GM19467 (cell line): Measurements from ENCODE around the gene DCAF12.
A peak's percentile ranks its signal among the peaks of the same experiment; 100 is the strongest.
"Not testable (repeated sequence)": the region's sequence is repeated elsewhere in the genome, so short reads cannot be mapped to it uniquely, and the experiment has no call there.

Source experiments
- ATAC-seq: cut with Tn5 transposase; IDR thresholded peaks from one replicate; pipeline ENCODE4 v1.9.1; 2021; ENCODE audit warnings: mild to moderate bottlenecking, moderate library complexity; ENCODE audit not compliant: unreplicated experiment

Gene DCAF12

DNA sequence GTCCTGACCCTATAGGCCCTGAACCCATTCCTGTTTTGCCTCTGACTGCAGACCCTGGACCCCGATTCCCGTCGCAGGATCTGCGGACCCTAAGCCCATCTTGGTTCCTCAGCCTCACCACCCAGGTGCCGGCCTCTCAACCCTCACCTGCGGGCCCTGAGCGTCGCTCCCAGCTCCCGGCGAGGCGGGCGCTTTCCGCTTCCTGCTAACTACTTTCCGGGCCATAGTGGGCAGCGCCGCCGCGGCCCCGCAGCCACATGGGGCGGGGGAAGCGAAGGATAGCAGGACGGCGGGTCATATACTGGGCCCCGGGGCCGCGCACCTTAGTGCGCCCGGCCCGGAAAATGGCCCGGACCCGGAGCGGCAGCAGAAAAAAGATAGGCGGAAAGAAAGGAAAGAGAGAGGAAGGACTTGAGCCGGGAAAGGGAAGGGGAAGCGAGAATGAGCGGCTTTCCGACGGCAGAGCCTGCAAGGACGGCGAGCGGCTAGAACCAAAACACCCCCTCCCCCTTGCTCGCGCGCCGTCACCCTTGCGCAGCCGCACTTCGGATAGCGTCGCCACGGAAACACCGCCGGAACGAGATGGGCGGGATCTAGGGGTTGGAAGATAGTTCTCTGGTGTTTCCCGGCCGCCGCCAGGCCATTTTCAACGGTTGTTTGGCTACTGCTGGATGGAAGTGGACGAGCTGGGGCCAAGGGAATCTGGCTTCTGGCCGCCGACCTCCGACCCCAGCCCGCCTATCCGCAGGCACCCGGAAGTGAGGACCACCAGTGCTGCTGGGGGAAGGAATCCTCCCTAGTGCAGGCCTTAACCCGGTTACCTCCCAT, at the start of gene DCAF12:
Gene DCAF12, minus strand, starts transcription at position 492 of the 828 bp plus-strand sequence. Its CDS starts 267 bp downstream, at position 225.
- peak; percentile 69 for ATAC-seq

DNA sequence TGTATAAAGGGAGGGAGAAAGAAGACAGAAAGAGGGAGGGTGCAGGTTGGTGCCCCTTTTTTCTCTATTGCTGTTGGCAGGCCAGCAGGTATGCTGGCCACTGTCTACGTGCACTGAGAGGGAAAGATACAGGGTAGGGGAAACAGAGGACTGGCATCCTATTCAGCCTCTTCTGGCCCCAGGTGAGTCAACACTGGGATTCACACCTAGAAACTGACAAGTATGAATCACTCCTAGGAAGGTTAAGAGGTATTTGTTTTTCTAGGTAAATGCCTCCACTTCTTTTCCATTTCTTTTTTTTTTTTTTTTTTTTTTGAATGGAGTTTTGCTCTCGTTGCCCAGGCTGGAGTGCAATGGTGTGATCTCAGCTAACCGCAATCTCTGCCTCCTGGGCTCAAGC, 49.6 kb upstream of the DCAF12 start:
- no peak for ATAC-seq

DNA sequence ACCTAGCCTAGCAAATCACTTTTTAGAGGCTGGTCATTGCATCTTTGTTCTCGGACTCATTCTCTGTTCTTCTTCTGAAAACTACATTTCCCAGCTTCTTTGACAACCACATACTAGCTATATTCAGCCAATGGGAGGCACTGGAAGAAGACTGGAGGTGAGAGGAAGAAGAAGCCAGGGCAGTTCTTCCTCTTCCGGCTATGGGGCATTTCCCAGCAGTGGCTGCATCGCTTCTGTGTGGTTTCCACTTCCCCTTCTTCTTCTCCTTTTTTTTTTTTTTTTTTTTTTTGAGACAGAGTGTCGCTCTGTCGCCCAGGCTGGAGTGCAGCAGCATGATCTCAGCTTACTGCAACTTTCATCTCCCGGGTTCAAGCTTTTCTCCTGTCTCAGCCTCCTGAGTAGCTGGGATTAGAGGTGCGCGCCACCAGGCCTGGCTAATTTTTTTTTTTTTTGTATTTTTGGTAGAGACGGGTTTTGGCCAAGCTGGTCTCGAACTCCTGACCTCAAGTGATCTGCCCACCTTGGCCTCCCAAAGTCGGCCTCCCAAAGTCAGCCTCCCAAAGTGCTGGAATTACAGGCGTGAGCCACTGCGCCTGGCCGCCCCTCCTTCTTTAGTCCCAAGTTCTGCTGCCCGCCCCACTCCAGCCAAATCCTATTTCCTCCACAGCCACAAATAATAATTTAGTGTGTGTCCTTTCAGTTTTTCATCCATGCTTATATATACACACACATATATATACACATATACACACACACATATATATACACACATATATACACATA, 45.4 kb upstream of the DCAF12 start:
- ATAC-seq, result no peak

DNA sequence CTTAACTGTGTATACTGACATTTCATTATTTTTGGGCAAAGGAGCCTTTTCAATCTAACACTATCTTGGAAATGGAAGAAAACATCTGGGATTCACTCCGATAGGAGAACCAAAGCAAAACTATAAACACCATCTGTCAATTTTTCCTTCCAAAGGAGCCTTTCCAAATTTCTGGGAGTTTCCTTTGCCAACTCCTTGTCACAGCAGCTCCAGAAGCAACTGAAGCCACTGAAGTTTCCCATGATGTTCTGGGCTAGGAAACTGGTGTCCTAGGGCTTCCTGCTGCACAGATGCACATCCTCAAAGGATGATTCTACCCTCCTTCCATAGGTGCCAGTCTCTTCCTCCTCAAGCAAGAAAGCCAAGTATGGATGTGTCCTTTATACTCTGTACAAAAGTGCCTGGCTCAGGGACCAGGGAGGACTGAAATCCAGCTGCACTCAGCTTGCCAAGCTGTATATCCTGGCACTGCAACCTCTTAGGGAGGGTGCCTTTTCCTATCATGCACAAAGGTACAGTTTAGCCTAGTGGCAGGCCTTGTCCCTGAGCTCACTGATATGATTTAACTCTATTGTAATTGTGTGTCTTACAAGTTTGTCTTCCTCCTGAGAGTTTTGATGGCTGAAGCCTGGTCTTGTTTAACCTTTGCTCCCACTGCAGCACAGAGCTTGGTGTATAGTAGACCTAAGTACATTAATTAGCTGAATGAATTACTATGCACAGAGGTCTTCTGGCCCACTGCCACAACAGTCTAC, 43.9 kb upstream of the DCAF12 start:
- ATAC-seq, result no peak

DNA sequence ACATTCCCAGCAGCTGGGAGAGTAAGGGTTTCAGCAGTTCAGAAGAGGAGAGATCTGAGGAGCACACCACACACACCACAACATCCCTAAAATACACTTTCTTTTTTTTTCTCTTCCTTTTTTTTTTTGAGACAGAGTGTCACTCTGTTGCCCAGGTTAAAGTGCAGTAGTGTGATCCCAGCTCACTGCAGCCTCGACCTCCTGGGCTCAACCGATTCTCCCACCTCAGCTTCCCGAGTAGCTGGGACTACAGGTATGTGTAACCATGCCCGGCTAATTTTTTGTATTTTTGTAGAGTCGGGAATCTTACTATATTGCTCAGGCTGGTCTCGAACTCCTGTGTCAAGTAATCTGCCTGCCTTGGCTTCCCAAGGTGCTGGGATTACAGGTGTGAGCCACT, 42.6 kb upstream of the DCAF12 start:
- ATAC-seq, result no peak

DNA sequence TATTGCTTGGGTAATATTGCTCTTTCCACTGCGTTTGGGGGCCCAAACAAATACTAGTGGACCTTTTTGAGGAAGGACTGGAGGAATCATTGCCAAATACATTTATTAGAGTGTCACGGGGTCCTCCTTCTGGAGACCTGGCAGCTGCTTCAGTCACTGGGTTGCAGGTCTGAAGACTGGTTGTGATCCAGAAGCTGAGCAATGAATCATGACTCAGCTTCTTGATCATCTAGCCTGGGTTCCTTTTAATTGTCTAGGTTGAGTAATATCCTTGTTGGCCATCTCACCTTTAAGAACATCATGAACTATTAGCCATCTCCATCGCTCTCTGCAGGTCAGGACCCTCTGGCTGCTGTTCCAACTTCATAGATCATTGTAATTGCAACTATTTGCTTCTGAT, 36.9 kb upstream of the DCAF12 start:
- ATAC-seq, result no peak

DNA sequence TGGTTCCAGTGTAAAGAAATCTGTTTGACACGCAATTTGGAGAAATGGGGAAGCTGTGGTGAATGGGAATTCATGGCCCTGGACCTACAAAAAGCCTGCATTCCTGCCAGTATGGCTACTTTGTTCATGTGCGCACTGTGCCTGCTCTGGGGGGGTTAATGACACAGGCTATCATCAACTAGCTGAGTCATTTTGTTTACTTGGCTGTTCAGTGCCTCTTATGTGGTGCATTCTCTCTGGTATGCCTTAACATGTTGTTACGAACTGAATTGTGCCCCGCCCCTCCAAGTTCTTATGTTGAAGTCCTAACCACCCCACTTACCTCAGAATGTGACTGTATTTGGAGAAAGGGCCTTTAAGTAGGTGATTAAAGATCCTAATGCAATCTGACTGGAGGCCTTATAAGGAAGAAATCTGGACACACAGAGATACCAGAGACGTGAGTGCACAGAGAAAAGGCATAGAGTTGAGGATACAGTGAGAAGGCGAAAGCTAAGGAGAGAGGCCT, 31.9 kb upstream of the DCAF12 start:
- no peak for ATAC-seq

DNA sequence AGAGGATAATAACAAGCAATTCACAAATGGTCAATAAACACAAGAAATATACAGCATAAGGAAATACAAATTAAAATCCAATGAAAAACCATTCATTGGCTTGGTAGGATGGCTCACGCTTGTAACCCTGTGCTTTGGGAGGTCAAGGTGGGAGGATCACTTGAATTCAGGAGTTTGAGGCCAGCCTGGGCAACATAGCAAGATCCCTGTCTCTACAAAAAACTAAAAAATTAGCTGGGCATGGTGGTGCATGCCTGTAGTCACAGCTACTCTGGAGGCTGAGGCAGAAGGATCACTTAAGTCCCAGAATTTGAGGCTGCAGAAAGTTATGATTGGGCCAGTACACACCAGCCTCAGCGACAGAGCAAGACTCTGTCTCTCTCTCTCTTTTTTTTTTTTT, 31.4 kb upstream of the DCAF12 start:
- ATAC-seq, result no peak

DNA sequence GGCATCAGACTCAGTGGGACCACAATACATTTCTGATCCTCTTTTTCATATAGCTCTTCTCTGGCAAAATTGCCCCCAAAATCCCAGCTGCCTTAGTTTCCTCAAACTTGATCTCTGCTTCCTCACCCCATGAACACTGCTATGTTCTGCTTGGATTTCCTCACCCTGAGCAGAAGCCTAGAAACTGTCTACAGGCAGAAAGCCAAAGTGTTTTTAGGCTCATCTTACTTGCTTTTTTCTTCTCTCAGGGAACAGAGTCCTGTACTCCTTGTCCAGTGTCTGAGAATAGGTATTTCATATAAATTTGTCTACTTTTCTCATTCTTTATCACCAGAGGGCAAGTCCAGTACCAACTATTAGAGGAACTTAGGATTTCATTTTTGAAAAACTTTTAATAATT, 30.8 kb upstream of the DCAF12 start:
- no peak for ATAC-seq

DNA sequence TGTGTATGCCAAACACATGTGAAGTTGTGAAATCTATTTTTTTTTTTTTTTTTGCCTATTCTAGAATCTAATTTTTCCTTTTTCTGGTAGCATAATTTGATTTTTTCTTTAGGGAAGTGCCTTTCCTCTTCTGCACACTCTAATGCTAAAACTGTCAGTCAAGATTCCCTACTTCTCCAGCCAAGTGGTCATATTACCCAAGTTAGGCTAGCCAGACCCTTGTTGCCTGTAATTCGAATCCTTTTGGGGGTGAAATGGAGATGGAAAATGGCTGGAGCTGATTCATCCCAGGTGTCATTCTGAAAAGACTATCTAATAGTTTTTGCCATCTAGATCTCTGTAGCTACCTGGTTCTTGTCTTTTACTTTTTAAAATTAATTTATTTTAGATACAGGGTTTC, 27.6 kb upstream of the DCAF12 start:
- no peak for ATAC-seq

DNA sequence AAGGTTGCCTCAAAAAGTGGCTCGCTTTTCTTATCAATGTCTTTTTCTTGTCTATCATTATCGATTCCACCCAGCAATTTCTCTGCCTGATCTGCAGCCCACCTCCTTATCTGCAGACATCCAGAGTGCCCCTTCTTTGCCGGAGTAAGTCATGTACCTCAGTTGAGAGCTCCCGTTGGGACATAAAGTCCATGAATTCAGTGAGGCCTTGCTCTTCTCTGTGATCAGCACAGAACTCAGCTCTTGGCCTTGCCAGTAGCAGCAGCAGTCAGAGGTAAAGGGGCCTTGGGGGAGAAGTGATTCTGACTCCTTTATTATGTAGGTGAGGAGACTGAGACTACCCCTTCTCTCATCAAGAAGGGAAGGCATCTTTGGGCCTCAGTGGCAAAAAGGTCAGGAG, 24.9 kb upstream of the DCAF12 start:
- ATAC-seq, result no peak

DNA sequence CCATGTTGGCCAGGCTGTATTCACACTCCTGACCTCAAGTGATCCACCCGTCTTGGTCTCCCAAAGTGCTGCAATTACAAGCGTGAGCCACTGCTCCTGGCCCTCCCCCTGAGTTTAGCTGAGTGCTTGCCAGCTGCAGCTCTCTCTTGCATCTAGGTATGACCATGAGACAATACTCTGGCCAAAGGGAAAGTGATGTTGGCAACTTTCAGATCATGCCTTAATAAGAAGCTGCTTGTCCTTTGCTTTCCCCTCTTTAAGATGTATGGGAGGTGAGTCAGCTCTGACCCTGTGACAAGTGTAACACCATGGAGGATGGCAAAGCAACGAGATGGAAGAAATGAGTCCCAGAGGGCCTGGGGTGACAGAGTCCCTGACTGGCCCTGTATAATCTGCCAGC, 18.7 kb upstream of the DCAF12 start:
- no peak for ATAC-seq

DNA sequence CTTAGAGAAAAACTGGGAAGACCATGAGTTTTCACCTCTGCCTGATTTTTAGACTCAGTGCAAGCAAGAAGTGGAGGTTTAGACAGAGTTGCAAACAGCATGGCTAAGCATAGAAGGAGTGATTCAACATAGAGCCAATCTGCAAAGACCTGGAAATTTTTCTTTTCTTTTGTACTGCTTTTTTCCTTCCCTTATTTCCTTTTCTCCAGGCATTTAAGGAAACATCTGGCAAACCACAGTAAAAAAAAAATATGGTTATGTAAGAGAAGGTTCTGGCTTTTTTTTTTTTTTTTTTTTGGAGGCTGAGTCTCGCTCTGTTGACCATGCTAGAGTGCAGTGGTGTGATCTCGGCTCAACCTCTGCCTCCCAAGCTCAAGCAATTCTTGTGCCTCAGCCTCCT, 16.6 kb upstream of the DCAF12 start:
- ATAC-seq, result no peak

DNA sequence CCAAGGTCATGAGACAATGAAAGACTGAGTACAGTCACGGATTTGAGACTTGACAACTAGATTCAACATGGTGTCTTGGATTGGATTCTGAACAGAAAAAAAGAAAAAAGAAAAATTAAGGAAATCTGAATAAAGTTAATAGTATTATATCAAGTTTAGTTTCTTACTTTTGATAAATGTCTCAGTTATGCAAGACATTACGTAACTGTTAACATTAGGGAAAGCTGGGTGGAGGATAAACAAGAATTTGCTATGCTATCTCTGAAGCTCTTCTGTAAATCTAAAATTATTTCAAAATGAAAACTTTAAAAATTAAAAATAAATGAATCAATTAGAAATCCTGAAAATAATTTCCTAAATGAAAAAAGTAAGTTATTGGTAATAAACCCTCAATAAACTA, 14.4 kb upstream of the DCAF12 start:
- ATAC-seq, result no peak

DNA sequence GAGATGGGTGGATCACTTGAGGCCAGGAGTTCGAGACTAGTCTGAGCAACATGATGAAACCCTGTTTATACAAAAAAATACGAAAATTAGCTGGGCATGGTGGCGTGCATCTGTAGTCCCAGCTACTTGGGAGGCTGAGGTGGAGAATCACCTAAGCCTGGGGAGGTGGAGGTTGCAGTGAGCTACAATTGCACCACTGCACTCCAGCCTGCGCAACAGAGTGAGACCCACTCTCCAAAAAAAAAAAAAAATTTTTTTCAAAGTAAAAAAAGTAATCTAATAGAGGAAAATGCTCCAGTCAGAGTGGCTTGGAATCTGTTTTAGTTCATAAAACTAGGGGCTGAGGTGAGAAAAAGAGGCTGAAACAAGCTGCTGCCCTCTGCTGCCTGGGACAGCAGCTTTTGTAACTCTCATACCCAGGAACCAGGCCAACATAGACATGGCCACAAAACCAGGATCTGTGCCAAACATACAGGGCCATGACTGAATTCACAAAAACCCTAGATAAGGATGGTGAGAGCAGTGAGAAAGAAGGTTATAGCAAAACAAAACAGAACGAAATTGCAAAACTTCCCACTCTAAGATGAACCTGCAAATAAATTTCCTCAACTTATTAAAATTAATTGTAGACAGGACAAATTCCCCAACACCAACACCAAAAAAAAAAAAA, 13.1 kb upstream of the DCAF12 start:
- ATAC-seq, result no peak

DNA sequence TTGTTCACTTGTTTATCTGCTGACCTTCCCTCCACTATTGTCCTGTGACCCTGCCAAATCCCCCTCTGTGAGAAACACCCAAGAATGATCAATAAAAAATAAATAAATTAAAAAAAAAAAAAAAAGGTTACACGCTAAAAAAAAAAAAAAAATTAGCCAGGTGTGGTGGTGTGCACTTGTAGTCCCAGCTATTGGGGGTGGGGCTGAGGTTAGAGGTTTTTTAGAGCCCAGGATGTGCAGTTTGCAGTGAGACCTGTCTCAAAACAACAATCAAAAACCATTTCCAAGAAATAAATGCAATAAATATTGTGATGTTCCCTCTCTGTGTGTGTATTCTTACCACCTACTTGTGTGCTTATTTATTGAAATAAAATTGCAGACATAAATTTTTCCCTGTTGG, 12.1 kb upstream of the DCAF12 start:
- ATAC-seq, result not testable (repeated sequence)

DNA sequence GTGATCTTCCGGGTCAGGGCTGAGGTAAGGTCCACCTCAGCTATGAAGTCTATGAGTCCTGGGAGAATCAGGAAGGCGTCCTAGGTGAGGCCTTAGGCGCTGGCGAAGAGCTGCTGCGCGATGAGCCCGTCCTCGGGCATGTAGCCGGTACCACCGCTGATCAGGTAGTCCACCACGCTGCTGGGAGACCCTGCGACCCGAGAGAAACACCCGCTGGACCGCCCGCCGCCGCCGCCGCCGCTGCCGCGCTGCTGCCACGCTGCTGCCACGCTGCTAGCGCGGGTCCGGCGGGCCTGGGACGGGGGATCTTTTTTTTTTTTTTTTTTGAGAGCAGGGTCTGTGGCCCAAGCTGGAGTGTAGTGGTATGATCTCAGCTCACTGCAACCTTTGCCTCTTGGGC, 8.0 kb upstream of the DCAF12 start:
- ATAC-seq, result no peak

DNA sequence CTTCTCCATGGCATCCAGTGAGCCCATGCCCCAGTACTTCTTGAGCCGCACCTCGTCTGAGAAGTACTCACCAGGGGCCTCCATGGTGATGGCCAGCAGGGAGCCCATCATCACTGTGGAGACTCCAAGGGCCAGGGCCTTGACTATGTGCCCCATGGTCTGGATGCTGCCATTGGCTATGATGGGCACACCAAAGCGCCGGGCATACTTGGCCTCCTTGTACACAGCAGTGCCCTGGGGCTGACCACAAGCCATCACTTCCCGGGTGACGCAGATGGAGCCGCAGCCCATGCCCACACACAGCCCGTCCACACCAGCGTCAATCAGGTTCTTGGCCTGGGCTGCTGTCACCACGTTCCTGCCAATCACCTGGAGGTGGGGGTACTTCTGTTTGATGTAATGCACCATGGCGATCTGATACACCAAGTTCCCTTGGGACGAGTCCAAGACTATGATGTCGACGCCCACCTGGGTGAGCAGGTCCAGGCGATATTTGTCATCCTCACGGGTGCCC, 7.0 kb upstream of the DCAF12 start:
- ATAC-seq, result no peak

DNA sequence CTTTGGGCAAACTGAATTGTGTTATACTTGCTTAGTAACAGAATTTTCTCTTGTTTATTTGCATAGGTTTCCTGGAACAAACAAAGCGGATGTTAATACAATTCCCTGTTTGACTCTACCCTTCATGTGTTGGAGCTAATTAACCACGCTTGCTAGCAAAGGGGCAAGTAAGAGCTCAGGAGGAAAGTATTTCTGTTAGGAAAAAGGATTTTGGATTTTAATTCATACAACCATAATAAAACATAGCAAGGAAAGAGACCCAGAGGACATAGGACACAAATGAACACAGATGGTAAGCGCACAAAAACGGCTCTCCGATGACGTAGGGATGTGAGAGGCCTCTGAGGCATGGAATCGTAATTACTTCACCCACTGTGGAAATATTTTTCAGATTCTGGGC, 5.1 kb upstream of the DCAF12 start:
- ATAC-seq, result no peak
